Stimulated activated naive CD8-positive, alpha-beta T cell treated with anti-CD3 and anti-CD28 coated beads, Interleukin-15, amount 100 ng/mL, for 72 hours (primary cell): ENCODE results near the gene CRELD1.
"Not testable (repeated sequence)": the region's sequence is repeated elsewhere in the genome, so short reads cannot be mapped to it uniquely, and the experiment has no call there.

Source experiments
- ATAC-seq: fragments of 150-1000 bp; cut with Tn5 transposase; 2 replicates; pipeline ENCODE4 v1.10.0; 2021; ENCODE audit warnings: mild to moderate bottlenecking, moderate library complexity
- DNase-seq, 2 donors: peaks; one replicate each; pipeline ENCODE4 v3.0.0; 2021 to 2022
- H3K27ac Mint-ChIP-seq, 2 donors: one replicate each; pipeline ENCODE4 v1.8.0; 2022; ENCODE audit warnings: mild to moderate bottlenecking in 2 of 2, mixed read lengths in 2 of 2, moderate library complexity in 2 of 2
- H3K27me3 Mint-ChIP-seq: one replicate; pipeline ENCODE4 v1.8.0; 2022; ENCODE audit warnings: mixed read lengths
- H3K4me1 Mint-ChIP-seq: one replicate; pipeline ENCODE4 v1.8.0; 2022; ENCODE audit warnings: mild to moderate bottlenecking, mixed read lengths
- H3K4me3 Mint-ChIP-seq, 2 donors: one replicate each; pipeline ENCODE4 v1.8.0; 2022; ENCODE audit warnings: mild to moderate bottlenecking in 2 of 2, mixed read lengths in 2 of 2, moderate library complexity in 1 of 2
- H3K9me3 Mint-ChIP-seq, 2 donors: one replicate each; pipeline ENCODE4 v1.8.0; 2022; ENCODE audit warnings: mixed read lengths in 2 of 2

The CRELD1 gene

GRCh38 chr3:9899289-9899791 is 34.3 kb upstream of the CRELD1 start:
- Mint-ChIP-seq H3K9me3 (peaks cover 0 to 5% of the 10 kb centered on the region in 2 donors), H3K4me3 (no peak overlapping the region), H3K27ac (no peak overlapping the region), H3K27me3 (no peaks in the 10 kb centered on the region), H3K4me1 (peaks cover 75% of the 10 kb centered on the region)
- DNase-seq = no peak
- ATAC-seq = no peak

GRCh38 chr3:9900965-9901415 is 32.6 kb upstream of the CRELD1 start:
- ATAC-seq, H3K27me3 Mint-ChIP-seq, H3K4me3 Mint-ChIP-seq, DNase-seq, H3K9me3 Mint-ChIP-seq: not testable (repeated sequence)
- Mint-ChIP-seq H3K4me1 (peaks cover 60% of the 10 kb centered on the region), H3K27ac (peak overlapping the region in 1 of 2 donors; percentile 21)

- ATAC-seq = peak; percentile 66
- peak overlapping the region in 1 of 2 donors; percentile 81 for H3K27ac Mint-ChIP-seq
These were observed 31.7 kb upstream of the CRELD1 start for GRCh38 chr3:9901967-9902366.

GRCh38 chr3:9902372-9903237 is 31.0 kb upstream of the CRELD1 start, which contains the start of gene IL17RE:
IL17RE (plus strand) TSS chr3:9902848; CDS start chr3:9902933, 85 bp downstream.
- ATAC-seq (peak; percentile 72), DNase-seq (no peak)
- H3K4me3 Mint-ChIP-seq = peak within 1 kb of the TSS; percentile 67 to 72
- peaks cover 45% of the 10 kb centered on the region for H3K4me1 Mint-ChIP-seq
- H3K27me3 Mint-ChIP-seq = no peaks in the 10 kb centered on the region
- H3K27ac Mint-ChIP-seq = peak within 1 kb of the TSS; percentile 65 to 82
- no peaks in the 10 kb centered on the region for H3K9me3 Mint-ChIP-seq

More at GRCh38 chr3:9901967-9902366, 31.7 kb upstream of the CRELD1 start:
- no peaks in the 10 kb centered on the region for H3K9me3 Mint-ChIP-seq
- no peaks in the 10 kb centered on the region for H3K27me3 Mint-ChIP-seq
- H3K4me3 Mint-ChIP-seq = peak overlapping the region; percentile 60 to 72
- peak in 1 of 2 donors; percentile 26 for DNase-seq
- H3K4me1 Mint-ChIP-seq = peaks cover 51% of the 10 kb centered on the region

- DNase-seq (no peak), ATAC-seq (peak; percentile 11)
- peaks cover 39% of the 10 kb centered on the region for H3K4me1 Mint-ChIP-seq
- H3K4me3 Mint-ChIP-seq = peak overlapping the region; percentile 67 to 72
- no peaks in the 10 kb centered on the region for H3K27me3 Mint-ChIP-seq
- H3K9me3 Mint-ChIP-seq = no peaks in the 10 kb centered on the region
- peak overlapping the region; percentile 65 to 82 for H3K27ac Mint-ChIP-seq
These were observed 30.4 kb upstream of the CRELD1 start for GRCh38 chr3:9903238-9903624.

- Mint-ChIP-seq H3K27ac (no peak overlapping the region), H3K4me3 (no peak overlapping the region), H3K27me3 (no peaks in the 10 kb centered on the region), H3K4me1 (peaks cover 32% of the 10 kb centered on the region), H3K9me3 (no peaks in the 10 kb centered on the region)
- ATAC-seq = no peak
- no peak for DNase-seq
These were observed 29.7 kb upstream of the CRELD1 start for GRCh38 chr3:9903904-9904303.

GRCh38 chr3:9906480-9906879 is 27.2 kb upstream of the CRELD1 start:
- Mint-ChIP-seq H3K27me3 (peaks cover 5% of the 10 kb centered on the region), H3K9me3 (no peaks in the 10 kb centered on the region)
- no peak for DNase-seq

GRCh38 chr3:9908286-9908685 is 25.3 kb upstream of the CRELD1 start:
- DNase-seq (no peak), ATAC-seq (no peak)
- Mint-ChIP-seq H3K27me3 (peaks cover 17% of the 10 kb centered on the region), H3K27ac (no peak overlapping the region), H3K9me3 (no peaks in the 10 kb centered on the region), H3K4me1 (peaks cover 26% of the 10 kb centered on the region), H3K4me3 (no peak overlapping the region)

More at GRCh38 chr3:9906480-9906879, 27.2 kb upstream of the CRELD1 start:
- Mint-ChIP-seq H3K27ac (no peak overlapping the region), H3K4me3 (no peak overlapping the region), H3K4me1 (peaks cover 38% of the 10 kb centered on the region)
- ATAC-seq = no peak

- Mint-ChIP-seq H3K27me3 (peaks cover 18% of the 10 kb centered on the region), H3K4me1 (peaks cover 18% of the 10 kb centered on the region), H3K4me3 (no peak overlapping the region), H3K9me3 (no peaks in the 10 kb centered on the region), H3K27ac (no peak overlapping the region)
- DNase-seq = no peak
- ATAC-seq = peak; percentile 39
These were observed 24.2 kb upstream of the CRELD1 start for GRCh38 chr3:9909221-9910013.

GRCh38 chr3:9911863-9912262 is 21.8 kb upstream of the CRELD1 start:
- Mint-ChIP-seq H3K27me3 (peaks cover 23% of the 10 kb centered on the region), H3K4me1 (peaks cover 31% of the 10 kb centered on the region), H3K27ac (no peak overlapping the region), H3K4me3 (no peak overlapping the region), H3K9me3 (no peaks in the 10 kb centered on the region)
- no peak for DNase-seq
- no peak for ATAC-seq

GRCh38 chr3:9912294-9912935 is 21.2 kb upstream of the CRELD1 start:
- Mint-ChIP-seq H3K9me3 (no peaks in the 10 kb centered on the region), H3K4me1 (peaks cover 35% of the 10 kb centered on the region), H3K4me3 (no peak overlapping the region), H3K27ac (no peak overlapping the region), H3K27me3 (peaks cover 23% of the 10 kb centered on the region)
- ATAC-seq (no peak), DNase-seq (no peak)

GRCh38 chr3:9913601-9914000 is 20.0 kb upstream of the CRELD1 start:
- Mint-ChIP-seq H3K4me1 (peaks cover 35% of the 10 kb centered on the region), H3K9me3 (no peaks in the 10 kb centered on the region), H3K4me3 (no peak overlapping the region), H3K27ac (no peak overlapping the region), H3K27me3 (peaks cover 23% of the 10 kb centered on the region)
- no peak for DNase-seq
- no peak for ATAC-seq

GRCh38 chr3:9914011-9914410 is 19.6 kb upstream of the CRELD1 start:
- no peak for DNase-seq
- H3K27me3 Mint-ChIP-seq = peaks cover 23% of the 10 kb centered on the region
- no peak overlapping the region for H3K4me3 Mint-ChIP-seq
- H3K9me3 Mint-ChIP-seq = no peaks in the 10 kb centered on the region
- H3K27ac Mint-ChIP-seq = no peak overlapping the region
- ATAC-seq = no peak
- peaks cover 33% of the 10 kb centered on the region for H3K4me1 Mint-ChIP-seq

- DNase-seq = no peak
- no peaks in the 10 kb centered on the region for H3K9me3 Mint-ChIP-seq
- H3K27me3 Mint-ChIP-seq = peaks cover 23% of the 10 kb centered on the region
- H3K27ac Mint-ChIP-seq = no peak overlapping the region
- H3K4me3 Mint-ChIP-seq = peak overlapping the region; percentile 78 to 81
- peaks cover 26% of the 10 kb centered on the region for H3K4me1 Mint-ChIP-seq
- ATAC-seq = peak; percentile 72
These were observed 18.9 kb upstream of the CRELD1 start for GRCh38 chr3:9914559-9915253.
